Activated CD8-positive, alpha-beta memory T cell treated with anti-CD3 and anti-CD28 coated beads for 48 hours (primary cell): ENCODE results near the gene ELOVL6.

ENCODE experiments used
- DNase-seq, 3 experiments: peaks; one replicate each; pipeline ENCODE4 v3.0.0-alpha.2; 2020; ENCODE audit warnings: low read depth in 2 of 3, low spot score in 2 of 3

ELOVL6 gene

GRCh38 chr4:109996526-109996925 is 201.9 kb downstream of the ELOVL6 start:
- no peak for DNase-seq
